ENCODE results near the gene WLS.
"Not testable (repeated sequence)": the region's sequence is repeated elsewhere in the genome, so short reads cannot be mapped to it uniquely, and the experiment has no call there.

WLS gene

GRCh38 chr1:68161672-68162071 lies 70.7 kb downstream of the WLS start:
- DNase-seq, result not testable (repeated sequence)

GRCh38 chr1:68160935-68161334 lies 71.4 kb downstream of the WLS start:
- DNase-seq, result not testable (repeated sequence)

DNA sequence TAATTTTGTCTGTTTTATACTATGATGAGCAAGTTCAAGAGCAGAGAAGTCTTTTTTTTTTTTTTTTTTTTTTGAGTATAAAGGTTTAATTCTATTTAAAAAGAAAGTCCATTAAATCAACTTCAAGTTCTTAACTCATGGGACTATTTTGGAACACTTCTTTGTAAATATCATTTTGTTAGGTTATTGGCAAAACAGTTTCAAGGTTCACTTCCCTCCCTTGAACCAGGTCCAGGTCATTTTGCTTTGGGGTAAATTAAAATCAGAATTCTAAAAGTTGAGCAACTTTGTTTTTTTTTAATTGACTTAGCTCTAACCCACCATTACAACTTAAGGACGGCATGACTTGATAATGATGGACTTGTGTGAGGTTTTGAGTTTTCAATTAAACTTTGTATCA lies 72.3 kb downstream of the WLS start:
- no peak for DNase-seq

- DNase-seq, result no peak
Measured at GRCh38 chr1:68158837-68159236, 73.5 kb downstream of the WLS start.

DNA sequence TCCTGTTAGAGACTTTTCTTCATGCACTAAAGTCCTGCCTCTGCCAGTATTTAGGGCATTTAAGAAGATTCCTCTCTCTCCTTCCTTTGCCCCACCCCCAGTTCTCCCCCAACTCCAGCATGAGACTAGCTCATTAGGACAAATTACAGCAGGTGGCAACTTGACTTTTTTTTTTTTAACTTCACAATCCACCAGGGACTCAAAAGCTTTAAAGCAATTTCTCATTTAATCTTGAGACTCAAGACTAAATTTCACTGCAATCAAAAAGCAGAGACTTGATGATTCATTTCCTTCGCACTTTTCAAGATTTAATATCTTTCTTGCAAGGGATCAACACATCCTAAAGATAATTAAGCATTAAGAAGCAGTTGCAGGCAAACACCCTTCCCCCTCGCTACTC lies 74.9 kb downstream of the WLS start:
- no peak for DNase-seq

- DNase-seq, result no peak
Measured at GRCh38 chr1:68151690-68152089, 80.6 kb downstream of the WLS start.

- DNase-seq, result no peak
Measured at GRCh38 chr1:68149907-68150306, 82.4 kb downstream of the WLS start.

GRCh38 chr1:68149110-68149798 lies 83.1 kb downstream of the WLS start:
- no peak for DNase-seq

DNA sequence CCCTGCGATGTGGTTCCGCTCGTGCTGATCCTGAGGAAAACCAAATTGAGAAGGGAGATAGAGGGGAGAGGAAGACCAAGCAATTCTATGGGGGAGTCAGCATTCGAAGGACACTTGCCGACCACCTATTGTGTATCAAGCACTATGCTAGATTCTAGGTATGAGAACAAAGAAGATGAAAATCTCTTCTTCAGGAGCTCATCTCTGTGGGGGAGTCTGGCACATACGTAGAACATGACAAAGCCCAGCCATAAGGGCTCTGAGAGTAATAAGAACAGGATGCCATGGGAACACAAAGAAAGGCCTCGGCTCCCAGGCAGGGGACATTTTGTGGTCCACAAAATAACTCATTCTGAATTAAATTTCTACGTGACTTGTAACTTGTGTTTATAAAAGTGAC lies 83.7 kb downstream of the WLS start:
- DNase-seq, result no peak

DNA sequence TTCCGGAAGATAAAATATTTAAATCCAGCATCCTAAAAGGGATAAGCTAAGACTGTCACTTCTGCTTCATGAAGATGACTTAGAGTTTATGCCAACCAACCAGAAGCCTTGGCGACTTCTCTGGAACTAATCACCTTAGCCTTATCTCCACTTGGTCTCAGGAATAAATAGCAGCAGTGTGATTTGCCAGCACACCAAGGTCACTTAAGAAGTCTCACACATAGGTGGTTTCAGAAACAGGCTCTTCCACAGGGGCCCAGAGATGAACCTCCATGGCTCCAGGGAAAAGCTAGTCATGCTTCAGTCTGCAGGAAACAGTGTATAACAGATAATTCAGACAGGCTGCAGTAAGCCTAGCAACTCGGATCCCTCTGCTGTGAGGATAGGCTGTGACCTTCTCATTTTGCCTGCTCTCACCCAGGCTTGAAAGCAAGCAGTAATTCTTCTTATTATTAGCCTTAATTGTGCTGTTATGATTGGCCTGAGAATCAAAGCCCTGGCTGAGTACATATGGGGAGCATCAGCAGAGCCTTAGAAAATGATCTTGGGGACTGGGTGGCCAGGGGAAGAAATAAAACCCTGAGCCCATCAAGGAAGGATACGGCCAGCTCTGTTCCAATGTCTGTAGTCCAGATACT lies 84.7 kb downstream of the WLS start:
- no peak for DNase-seq

GRCh38 chr1:68145418-68146126 lies 86.8 kb downstream of the WLS start:
- no peak for DNase-seq

GRCh38 chr1:68144856-68145255 lies 87.5 kb downstream of the WLS start:
- DNase-seq, result no peak

DNA sequence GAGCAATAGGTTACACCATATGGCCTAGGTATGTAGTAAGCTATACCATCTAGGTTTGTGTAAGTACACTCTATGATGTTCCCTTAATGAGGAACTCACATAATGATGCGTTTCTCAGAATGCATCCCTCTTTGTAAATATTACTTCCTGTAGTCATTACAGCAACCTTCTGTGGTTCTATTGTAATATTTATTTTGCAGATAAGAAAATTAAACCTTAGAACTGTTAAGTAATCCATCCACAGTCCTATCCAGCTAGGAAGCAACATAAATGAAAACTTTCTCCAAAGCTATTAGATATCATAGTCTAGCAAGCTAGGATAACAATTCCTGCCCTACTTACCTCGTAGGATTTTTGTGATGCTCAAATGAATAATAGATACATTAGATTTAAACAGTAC lies 88.7 kb downstream of the WLS start:
- DNase-seq, result peak; percentile 15

- DNase-seq, result no peak
Measured at GRCh38 chr1:68142461-68142860, 89.9 kb downstream of the WLS start.

GRCh38 chr1:68142036-68142435 lies 90.3 kb downstream of the WLS start:
- no peak for DNase-seq

GRCh38 chr1:68141071-68142021 lies 91.0 kb downstream of the WLS start:
- no peak for DNase-seq

DNA sequence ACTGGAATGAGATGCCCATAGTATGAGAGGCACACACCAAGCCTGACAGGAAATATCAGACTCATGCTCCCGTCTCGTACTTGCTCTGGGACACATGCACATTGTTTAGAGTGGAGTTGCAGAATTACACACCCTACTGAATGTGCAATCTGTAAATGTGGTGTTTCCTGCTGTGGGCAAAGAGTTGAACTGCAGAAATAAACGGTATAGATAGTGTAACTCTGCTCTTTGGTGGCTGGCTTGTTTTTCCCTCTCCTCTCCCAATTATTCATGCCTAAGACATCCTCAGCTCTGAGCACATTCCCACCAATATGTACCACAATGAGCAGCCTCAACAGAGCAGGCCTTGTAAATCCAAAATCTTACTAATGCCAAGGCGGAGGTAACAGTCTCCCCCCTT lies 91.8 kb downstream of the WLS start:
- DNase-seq, result no peak

DNA sequence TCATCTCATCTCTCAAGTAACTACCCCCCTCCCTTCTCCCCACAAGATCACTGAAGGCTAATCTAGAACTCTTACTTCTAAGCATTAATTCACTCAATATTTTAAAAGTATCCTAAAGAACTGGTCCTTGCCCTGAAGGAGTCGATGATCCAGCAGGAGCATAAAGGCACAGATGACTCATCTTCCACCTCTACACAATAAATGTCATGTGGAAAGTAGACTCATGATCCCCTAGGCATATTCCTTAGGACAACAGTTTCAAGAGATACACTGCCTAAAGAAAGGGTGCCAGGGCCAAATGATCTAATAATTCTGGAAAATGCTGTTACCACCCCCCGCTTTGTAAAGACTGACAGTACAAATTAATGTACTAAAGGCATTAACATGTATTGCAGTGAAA lies 96.1 kb downstream of the WLS start:
- no peak for DNase-seq

- DNase-seq, result no peak
Measured at GRCh38 chr1:68132426-68133130, 99.7 kb downstream of the WLS start.

DNA sequence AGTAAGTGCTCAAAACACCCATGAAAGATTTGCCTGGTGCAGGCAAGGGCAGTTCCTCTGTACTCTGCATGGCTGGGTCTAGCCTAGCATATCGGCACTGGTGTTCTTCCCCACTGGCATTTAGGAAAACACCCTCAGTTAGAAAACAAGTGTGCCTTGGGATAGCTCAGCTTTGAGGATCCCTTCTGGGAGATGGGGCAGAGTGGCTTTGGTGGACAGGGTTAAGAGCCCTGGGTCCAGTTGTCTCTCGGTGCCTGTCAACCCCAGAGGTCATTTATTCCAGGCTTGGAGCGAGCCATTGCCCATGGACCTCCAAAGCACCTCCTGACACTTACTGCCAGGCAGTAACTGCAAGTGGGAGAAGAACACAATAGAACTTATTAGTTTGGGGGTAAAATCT lies 101.1 kb downstream of the WLS start:
- DNase-seq, result no peak

DNA sequence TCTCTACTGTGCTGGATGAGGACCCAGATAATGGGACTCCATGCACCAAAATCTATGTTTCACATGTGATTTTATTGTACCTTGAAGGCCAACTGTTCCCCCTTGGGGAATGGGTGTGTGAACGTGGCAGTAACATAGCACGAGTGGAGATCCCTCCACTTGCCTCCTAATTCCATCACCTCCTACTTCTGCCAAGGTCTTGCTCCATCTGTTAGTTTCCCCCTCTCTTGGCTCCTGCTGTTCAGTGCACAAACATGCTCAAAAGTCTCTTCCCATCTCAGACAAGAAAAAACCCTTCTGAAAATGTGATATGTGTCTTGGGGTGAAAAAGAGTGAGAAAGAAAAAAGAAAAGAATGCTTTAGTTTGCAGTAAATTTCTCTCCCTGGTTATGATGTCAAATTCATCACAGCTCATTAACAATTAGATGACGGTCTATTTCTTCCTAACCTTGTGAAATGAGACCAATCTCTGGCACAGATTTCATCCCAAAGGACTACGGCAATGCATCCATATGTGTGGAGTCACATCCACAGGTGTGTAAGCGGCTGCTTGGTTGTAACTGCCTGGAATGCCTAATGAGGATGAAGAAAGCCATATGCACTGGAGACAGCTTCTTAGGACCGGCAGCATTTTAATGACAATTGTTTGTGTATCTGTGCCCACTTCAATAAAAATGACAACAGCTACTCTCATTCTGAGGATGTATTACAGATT lies 102.6 kb downstream of the WLS start:
- no peak for DNase-seq

DNA sequence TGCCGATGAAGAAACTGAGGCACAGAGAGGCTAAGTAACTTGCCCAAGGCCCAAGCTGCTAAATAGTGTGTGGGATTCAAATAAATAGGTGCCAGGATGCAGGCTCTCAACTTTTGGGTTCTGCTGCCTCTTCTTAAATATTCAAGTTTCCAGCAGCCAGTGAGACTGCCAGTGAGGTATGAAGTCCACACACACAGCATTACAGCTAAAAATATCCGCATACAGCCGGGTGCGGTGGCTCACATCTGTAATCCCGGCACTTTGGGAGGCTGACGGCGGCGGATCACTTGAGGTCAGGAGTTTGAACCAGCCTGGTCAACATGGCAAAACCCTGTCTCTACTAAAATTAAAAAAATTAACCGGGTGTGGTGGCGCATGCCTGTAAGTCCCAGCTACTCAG lies 103.5 kb downstream of the WLS start:
- no peak for DNase-seq

All from hematopoietic multipotent progenitor cell treated with erythropoietin and hydrocortisone succinate and interleukin-3 and kit ligand, for 4 days (in vitro differentiated cells).